8988T (cell line): ENCODE results near the gene RAB40B.
"Not testable (repeated sequence)": the region's sequence is repeated elsewhere in the genome, so short reads cannot be mapped to it uniquely, and the experiment has no call there.

Experiments
- DNase-seq: peaks from one replicate; pipeline ENCODE4 v3.0.0; 2011

Gene RAB40B

DNA sequence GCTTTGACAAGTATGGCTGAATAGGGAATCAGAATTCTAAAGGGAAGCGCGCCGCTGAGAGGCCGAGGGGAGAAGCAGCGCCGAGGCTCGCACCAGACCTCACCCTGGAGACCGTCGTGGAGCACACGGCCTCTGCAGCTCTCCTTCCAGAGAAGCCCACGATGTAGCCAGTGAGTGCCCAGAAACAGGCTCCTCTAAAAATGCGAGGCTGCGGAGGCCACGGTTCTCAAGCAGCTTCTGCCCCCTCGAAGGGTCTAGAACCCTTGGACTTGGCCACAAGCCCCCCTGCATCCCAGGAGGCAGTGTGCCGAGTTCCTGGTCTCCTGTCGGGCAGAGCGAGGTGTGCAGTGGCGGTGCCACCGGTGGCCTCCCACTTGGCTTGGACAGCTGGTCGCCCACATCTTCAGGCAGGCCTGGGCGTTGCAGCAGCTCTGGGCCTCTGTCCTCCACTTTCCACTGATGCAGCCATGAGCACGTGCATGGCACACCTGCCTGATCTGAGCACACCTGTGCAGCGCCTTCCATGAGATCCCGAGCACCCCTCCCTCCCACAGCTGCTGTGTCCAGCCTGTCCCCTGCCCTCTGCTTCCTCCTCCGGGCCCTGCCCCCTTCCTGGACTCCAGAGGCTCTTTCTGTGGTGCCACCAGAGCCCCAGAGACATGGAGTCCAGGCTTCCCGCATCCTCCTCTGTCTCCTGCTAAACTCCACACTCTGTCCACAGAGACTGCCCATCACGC lies 31.4 kb downstream of the RAB40B start:
- DNase-seq = no peak

GRCh38 chr17:82665891-82666290 lies 32.6 kb downstream of the RAB40B start:
- no peak for DNase-seq

- DNase-seq = no peak
Observed at GRCh38 chr17:82665217-82665616, 33.3 kb downstream of the RAB40B start.

GRCh38 chr17:82664701-82665182 lies 33.8 kb downstream of the RAB40B start:
- DNase-seq = no peak

DNA sequence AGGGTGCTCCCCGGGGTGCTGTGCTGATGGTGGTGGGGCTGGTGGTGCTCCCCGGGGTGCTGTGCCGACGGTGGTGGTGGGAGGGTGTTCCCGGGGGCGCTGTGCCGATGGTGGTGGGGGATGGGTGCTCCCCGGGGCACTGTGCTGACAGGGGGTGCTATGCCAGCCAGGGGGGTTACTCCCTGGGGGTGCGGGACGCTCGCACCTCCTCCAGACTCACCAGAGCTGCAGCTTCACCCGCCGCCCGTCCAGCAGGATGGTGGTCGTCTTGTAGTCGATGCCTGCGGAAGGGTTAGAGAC lies 34.3 kb downstream of the RAB40B start:
- DNase-seq = no peak

DNA sequence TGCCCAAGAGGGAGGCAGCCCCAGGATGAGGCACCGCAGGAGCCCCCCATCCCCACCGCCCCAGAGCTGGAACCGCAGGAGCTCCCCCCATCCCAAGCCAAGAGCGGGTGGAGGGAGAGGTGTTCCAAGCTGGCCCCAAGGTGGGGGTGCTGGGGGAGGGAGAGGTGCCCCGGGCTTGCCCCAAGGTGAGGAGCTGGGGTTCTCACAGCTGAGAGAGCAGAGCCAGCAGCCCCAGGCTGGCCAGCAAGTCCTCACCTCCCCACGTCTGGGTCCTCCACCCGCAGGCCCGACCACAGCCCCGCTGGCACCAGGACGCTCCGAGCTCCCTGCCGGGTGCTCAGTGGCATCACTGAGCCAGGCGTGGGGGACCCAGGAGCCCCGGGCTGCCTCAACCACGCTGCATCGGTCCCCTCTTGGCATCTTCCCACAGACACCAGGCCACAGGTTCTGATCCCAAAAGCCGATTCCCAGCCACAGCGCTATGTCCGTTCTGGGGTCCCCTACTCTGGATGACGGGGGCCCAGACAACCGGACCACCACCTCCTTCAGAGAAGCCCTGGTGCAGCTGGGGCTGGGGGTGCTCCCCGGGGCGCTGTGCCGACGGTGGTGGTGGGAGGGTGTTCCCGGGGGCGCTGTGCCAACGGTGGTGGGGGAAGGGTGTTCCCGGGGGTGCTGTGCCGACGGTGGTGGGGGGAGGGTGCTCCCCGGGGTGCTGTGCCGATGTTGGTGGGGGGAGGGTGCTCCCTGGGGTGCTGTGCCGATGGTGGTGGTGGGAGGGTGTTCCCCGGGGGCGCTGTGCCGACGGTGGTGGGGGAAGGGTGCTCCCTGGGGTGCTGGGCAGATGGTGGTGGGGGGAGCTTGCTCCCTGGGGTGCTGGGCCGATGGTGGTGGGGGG lies 34.9 kb downstream of the RAB40B start:
- no peak for DNase-seq

- no peak for DNase-seq
Observed at GRCh38 chr17:82662711-82663261, 35.7 kb downstream of the RAB40B start.

DNA sequence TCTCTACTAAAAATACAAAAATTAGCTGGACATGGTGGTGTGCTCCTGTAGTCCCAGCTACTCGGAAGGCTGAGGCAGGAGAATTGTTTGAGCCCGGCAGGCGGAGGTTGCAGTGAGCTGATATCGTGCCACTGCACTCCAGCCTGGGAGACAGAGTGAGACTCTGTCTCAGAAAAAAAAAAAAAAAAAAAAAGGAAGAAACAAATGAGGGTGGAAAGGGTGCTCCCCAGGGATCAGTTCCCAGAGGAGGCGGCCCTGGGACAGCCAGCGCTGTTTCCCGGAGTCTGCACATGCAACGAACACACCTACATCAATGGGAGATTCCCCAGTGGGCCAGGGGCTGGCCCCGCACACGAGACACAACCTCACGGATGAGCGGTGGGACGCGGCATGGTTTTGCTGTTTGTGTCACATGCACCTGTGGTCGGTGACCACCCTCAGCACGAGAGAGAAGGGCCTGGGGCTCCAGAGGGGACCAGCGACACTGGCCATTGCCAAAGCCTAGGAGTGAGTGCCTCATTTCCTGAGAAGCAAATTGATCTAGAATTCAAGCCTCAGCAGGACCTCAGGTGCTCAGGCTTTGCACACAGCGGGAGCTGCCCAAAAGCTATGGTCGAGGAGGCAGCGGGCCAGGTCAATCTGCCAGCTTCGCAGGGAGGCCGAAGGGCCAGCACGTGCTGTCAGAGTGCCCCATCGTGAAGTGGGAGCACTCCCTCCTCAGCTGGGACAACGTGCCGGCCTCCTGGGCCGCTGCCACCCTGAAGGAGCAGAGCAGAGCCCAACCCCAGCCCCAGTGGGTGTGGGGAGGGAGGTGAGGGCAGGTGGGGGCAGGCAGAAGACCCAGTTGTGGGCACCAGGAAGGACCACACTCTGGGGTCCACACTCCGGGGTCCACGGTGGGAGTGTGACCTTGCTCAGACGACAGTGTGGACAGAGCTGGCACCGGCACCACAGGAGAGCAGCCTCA lies 36.5 kb downstream of the RAB40B start:
- DNase-seq = no peak

GRCh38 chr17:82659886-82660285 lies 38.6 kb downstream of the RAB40B start:
- no peak for DNase-seq

DNA sequence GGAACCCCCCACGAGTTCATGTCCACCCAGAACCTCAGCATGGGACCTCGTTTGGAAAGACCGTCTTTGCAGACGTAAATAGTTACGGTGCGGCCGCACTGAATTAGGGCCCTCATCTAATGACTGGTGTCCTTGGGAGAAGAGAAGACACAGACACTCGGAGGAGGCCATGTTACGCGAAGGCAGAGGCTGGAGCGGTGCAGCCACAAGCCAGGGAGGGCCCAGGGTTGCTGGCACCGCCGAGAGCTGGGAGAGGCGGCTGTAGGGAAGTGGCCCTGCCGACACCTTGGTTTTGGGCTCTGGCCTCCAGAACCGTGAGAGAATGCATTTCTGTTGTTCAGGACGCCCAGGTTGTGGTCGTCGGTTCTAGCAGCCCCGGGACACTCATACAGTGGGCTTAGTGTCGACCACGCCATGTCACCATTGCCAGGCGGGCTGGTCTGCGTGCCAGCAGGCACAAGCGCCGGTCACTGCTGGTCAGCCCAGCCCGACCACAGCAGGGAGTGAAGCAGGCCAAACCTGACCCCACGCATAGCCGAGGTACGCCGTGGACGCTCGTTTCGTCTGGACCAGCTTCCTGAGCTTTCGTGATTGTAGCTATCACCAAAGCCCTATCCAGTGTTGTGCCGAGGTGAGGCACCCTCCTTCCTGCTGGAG lies 39.6 kb downstream of the RAB40B start:
- no peak for DNase-seq

- no peak for DNase-seq
Observed at GRCh38 chr17:82658331-82658730, 40.2 kb downstream of the RAB40B start.

- DNase-seq = no peak
Observed at GRCh38 chr17:82657926-82658325, 40.6 kb downstream of the RAB40B start.

DNA sequence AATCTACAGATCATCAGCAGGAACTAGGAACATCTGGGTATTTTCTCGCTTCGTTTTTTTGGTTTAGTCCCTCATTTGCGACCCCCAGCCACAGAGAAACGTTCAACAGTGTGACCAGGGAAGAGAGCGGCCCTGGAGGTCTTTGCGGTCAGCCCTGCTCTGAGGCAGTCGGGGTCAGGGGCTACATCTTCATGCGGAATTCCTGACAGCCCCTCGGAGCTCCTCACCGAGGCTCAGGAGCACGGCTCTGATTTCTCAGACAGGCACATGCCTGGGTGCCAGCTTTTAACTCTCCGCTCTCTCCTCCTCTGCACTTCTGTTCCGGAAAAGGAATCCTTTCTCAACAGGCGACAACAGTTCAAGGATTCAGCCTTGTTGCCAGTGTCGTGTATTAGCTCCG lies 42.2 kb downstream of the RAB40B start:
- DNase-seq = no peak

GRCh38 chr17:82655523-82655922 lies 43.0 kb downstream of the RAB40B start:
- no peak for DNase-seq

DNA sequence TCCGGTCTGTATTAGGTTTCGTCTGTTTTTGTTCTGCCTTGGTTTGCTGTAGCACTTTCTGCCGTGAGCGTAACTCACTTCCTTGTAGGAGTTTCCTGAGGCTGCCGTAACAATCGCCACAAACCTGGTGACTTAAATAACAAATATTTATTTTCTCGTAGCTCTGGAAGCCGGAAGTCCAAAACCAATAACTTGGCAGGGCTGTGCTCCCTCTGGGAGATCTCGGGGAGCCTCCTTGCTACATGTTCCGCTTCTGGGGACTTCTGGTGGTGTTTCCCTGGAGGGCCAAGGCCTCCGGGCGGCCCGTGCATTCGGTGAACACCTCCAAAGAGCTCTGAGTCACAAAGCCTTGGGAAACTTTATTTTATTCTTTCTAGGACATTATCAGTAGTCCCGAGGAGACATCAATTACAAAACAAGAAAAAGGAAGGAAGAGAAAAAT lies 43.4 kb downstream of the RAB40B start:
- no peak for DNase-seq

GRCh38 chr17:82654611-82655010 lies 43.9 kb downstream of the RAB40B start:
- not testable (repeated sequence) for DNase-seq

- no peak for DNase-seq
Observed at GRCh38 chr17:82653651-82654528, 44.6 kb downstream of the RAB40B start.

DNA sequence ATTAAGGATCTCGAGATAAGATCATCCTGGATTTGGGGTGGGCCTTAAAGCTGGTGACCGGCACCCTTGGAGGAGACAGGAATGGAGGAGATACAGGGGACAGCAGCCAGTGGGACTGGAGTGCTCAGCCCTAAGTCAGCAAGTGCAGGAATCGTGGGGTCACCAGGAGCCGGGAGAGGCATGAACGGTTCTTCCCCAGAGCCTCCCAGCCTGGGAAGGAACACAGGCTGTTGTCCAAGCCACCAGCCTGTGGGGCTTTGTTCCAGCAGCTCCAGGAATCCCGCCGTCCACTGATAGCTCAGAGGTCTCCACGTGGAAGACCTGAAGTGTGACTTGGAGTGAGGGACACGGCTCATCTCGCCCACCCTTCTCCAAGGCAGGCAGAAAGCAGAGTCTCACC lies 47.8 kb downstream of the RAB40B start:
- no peak for DNase-seq

GRCh38 chr17:82649501-82650261 lies 48.8 kb downstream of the RAB40B start:
- DNase-seq = no peak

DNA sequence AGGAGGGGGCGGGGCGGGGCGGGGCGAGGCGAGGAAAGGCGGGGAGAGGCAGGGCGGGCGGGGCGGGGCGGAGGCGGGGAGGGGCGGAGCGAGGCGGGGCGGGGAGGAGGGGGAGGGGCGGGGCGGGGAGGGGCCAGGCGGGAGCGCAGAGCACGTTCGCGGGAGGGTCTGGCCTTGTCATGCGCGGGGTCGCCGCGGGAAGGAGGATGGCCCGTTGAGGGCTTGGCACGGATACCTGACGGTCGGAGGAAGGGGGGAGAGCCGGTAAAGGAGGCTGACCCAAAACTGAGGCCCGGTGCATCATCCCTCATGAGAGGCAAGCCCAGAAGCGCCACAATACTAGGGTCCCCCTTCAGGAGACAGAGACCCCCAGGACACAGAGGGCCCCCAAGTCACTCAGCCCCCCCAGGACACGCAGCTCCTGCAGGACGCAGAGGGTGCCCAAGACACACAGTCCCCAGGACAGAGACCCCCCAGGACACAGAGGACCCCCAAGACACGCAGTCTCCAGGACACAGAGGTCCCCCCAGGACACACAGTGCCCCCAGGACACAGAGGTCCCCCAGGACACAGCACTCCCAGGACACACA lies 49.7 kb downstream of the RAB40B start:
- no peak for DNase-seq
